Upper lobe of left lung (tissue), 4 donors: ENCODE measurements around the gene KRTAP9-8.
"Not testable (repeated sequence)": the region's sequence is repeated elsewhere in the genome, so short reads cannot be mapped to it uniquely, and the experiment has no call there.

Source experiments
- CTCF ChIP-seq, 6 experiments: fragments of 450-650 bp in 4 of 6; fragments of 200-600 bp in 2 of 6; sonication (generic) in 2 of 6; IDR thresholded peaks; one replicate each; pipeline ENCODE4 v1.5.1; 2016 to 2019; ENCODE audit warnings: antibody characterized with exemption in 6 of 6
- POLR2AphosphoS5 ChIP-seq, 2 donors: sonication (generic); formaldehyde crosslinking; IDR thresholded peaks; one replicate each; pipeline ENCODE4 v1.5.1; 2017; ENCODE audit warnings: antibody characterized with exemption in 2 of 2

DNA sequence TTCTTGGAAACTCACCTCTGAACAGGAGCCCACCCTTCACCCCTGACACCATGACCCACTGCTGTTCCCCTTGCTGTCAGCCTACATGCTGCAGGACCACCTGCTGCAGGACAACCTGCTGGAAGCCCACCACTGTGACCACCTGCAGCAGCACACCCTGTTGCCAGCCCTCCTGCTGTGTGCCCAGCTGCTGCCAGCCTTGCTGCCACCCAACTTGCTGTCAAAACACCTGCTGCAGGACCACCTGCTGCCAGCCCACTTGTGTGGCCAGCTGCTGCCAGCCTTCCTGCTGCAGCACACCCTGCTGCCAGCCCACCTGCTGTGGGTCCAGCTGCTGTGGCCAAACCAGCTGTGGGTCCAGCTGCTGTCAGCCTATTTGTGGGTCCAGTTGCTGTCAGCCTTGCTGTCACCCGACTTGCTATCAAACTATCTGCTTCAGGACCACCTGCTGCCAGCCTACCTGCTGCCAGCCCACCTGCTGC is 47.9 kb upstream of the KRTAP9-8 start, which contains the start of gene KRTAP9-1:
- not testable (repeated sequence) for TF ChIP-seq POLR2AphosphoS5, CTCF (IDR thresholded peaks at IDR 0.05)
